HG02798 (cell line): Measurements from ENCODE around the gene UQCC3.
A peak's percentile ranks its signal among the peaks of the same experiment; 100 is the strongest.
"Not testable (repeated sequence)": the region's sequence is repeated elsewhere in the genome, so short reads cannot be mapped to it uniquely, and the experiment has no call there.

Experiments
- ATAC-seq: cut with Tn5 transposase; IDR thresholded peaks from one replicate; pipeline ENCODE4 v1.9.1; 2021; ENCODE audit warnings: mild to moderate bottlenecking; ENCODE audit not compliant: unreplicated experiment, poor library complexity

The UQCC3 gene, protein sequence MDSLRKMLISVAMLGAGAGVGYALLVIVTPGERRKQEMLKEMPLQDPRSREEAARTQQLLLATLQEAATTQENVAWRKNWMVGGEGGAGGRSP

GRCh38 chr11:62671608-62672389, at the start of gene UQCC3, which contains the start of gene LBHD1:
Gene UQCC3, plus strand, starts transcription at chr11:62671673. Its CDS starts 73 bp downstream, at chr11:62671746.
Gene LBHD1, minus strand, starts transcription at chr11:62672267. Its CDS starts 2,236 bp downstream, at chr11:62670031.
- ATAC-seq, result peak; percentile 56

- no peak for ATAC-seq
These were observed 48.9 kb upstream of the UQCC3 start for GRCh38 chr11:62622476-62623089.

- no peak for ATAC-seq
These were observed 43.8 kb upstream of the UQCC3 start for GRCh38 chr11:62627713-62628112.

GRCh38 chr11:62632492-62632891, 39.0 kb upstream of the UQCC3 start:
- ATAC-seq, result no peak

GRCh38 chr11:62644220-62644619, 27.3 kb upstream of the UQCC3 start:
- ATAC-seq, result no peak

- ATAC-seq, result no peak
These were observed 25.9 kb upstream of the UQCC3 start for GRCh38 chr11:62645671-62645945.

DNA sequence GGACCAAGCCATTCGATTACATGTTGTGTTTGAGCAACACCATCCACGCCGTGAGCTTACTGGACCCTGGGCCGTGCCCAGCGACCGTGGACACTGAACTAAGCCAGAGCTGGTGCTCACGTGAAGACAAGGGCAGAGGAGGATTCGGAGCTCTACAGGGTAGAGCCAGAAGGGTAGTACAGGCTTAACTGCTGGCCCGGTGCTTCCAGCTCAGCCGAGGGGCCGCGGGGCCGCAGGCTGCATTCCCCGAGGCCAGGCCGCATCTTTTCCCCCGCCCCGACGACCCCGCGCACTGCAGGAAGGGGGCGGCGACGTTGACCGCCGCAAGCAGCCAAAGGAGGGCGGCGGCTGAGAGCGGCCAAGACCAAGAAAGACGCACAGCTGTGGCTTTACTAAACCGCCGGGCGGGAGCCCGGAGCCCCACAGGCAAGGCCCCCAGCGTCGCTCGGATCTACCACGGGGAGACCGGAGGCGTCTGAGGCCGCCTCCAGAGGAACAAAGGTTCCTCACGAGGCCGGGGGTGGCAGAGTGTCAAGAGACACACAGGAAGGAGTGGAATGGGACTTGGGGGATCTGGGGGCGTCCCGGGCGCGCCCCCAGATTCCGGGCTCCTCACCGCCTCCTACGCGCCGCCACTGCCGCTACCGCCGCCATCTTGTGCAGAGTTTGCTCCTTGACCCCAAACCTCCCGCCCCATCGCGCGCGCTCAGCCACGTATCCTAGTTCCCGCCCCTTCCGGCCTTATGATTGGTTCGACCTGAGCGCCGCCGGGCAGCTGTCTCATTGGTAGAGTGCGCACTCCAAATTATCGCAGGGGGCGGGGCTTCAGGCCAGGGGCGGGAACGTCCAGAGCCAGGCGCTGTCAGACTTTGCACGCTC, 25.3 kb upstream of the UQCC3 start, which contains the start of gene GANAB:
GANAB (minus strand) TSS at position 668 of the 879 bp plus-strand sequence; CDS start at position 654, 14 bp downstream.
- ATAC-seq, result peak; percentile 97

GRCh38 chr11:62646825-62647608, 24.5 kb upstream of the UQCC3 start:
- no peak for ATAC-seq

GRCh38 chr11:62647609-62648005, 23.9 kb upstream of the UQCC3 start:
- no peak for ATAC-seq

GRCh38 chr11:62648185-62648966, 23.1 kb upstream of the UQCC3 start:
- no peak for ATAC-seq

- no peak for ATAC-seq
These were observed 22.5 kb upstream of the UQCC3 start for GRCh38 chr11:62648967-62649364.

DNA sequence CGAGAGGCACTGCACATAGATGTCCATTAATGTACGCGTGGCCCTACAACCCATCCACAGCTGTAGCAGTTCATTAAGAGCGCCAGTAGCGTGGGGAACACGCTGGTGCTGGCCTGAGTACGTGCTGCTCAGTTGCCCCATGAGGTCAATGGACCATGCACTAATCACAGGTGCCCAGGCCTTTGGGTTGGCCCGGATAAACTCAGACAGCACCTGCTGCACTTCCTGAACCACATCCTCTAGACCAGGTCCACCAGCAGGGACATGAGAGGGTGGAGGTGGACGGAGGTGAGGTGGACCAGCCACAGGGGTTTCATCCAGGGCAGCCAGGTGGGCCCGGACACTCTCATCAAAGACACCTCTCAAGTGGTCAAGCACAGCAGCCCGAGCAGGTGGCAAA, 22.0 kb upstream of the UQCC3 start:
- no peak for ATAC-seq

- ATAC-seq, result not testable (repeated sequence)
These were observed 21.2 kb upstream of the UQCC3 start for GRCh38 chr11:62650283-62650682.

DNA sequence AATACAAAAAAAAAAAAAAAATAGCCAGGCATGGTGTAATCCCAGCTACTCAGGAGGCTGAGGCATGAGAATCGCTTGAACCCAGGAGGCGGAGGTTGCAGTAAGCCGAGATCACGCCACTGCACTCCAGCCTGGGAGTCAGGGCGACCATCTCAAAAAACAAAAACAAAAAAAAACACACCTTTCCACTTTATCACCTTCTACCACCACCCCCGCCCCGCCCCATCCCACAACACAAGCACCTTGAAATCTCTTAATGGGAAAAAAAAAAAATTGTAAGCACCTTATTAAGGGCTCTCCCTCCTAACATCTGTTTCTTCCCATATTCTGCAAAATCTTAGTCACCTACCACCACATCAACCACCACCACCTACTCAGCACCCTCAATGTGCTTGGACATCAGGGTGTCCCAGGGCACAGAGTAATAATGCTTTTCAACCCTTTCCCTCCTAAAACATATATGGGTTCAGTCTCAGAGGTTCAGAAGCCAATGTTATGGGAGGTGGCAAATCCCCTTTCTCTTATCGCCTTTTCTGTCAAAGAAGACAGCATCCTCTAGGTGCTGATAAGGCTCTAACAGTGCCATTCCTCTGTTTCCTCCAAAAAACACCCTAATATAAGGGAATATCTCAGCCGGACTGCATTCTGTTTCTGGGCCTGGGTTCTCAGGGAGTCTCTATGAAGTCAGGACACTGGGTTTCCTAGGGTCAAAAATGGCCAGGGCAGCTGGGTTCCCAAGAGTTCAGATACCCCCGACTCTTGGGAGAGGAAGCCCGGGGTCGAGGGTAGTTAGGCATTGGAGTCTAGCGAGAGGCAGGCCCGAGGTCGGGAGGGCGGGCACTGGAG, 19.1 kb upstream of the UQCC3 start:
- no peak for ATAC-seq

DNA sequence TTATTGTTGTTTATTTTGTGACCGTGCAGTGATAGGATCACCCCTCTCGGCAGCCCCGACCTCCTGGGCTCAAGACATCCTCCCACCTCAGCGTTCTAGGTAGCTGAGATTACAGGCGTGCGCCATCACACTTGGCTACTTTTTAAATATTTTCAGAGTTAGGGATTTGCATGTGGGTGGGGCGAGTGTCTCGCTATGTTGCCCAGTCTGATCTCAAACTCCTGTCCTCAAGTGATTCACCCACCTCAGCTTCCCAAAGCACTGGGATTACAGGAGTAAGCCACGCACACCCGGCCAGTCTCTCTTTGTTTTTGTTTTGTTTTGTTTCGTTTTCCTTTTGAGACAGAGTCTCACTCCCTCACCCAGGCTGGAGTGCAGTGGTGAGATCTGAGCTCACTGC, 17.2 kb upstream of the UQCC3 start:
- ATAC-seq, result no peak

DNA sequence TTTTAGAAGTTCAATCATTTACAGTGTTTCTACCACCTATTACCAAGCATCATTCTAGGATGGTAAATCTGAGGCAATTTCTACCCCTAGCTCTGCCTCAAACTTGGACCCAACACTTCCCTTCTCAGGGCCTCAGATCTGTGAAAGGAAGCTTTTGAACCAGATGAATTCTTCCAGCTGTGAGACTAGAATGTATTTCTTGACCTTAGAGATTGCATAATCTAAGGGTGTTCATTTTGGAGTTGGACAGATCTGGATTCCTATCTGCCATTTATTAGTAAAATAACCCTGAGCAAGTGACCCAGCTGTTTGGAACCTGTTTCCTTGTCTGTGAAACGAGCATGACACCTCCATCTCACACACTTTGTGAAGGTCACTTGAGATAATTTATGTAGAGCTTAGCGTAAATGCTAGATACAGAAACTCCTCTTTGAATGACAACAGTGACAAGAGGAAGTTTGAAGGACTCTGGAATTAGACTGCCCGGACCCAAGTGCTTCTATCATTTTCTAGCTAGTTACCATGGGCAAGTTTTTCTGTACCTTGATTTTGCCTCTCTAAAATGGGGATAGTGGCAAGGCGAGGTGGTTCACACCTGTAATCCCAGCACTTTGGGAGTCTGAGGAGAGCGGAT, 14.6 kb upstream of the UQCC3 start:
- ATAC-seq, result no peak

DNA sequence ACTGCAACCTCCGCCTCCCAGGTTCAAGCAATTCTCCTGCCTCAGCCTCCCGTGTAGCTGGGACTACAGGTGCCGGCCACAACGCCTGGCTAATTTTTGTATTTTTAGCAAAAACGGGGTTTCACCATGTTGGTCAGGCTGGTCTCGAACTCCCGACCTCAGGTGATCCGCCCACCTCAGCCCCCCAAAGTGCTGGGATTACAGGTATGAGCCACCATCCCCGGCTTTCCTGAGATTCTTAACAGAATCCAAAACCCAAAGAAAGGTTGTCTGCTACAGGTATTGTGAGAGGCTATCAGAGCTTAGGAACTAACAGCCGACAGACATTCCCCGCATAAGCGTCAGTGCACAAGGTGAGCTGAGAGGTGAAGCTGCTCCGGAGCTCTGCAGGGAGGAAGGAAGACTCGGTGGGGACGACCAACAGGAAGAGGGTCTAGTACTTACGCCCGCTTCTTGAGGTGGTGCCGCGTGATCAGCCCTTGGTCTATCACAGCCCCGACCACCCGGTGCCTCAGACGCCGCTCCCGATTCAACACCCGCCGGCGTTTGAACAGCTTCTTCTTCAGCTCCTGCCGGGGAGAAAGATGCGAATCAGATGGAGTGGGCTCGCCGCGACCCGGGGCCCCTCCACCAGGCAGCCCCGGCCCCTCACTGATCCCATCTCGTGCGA, 6.9 kb upstream of the UQCC3 start:
- ATAC-seq, result peak; percentile 14
